Activated CD4-positive, alpha-beta T cell treated with anti-CD3 and anti-CD28 coated beads for 36 hours (primary cell): Measurements from ENCODE around the gene EZH1. TPM values are rescaled to one million over a fixed set of nuclear protein-coding genes. Genes with fewer than 3 reads are reported as not detected.
"Not testable (repeated sequence)": the region's sequence is repeated elsewhere in the genome, so short reads cannot be mapped to it uniquely, and the experiment has no call there.

ENCODE experiments used
- ATAC-seq: fragments of 200-7000 bp; cut with Tn5 transposase; one replicate; pipeline ENCODE4 v1.10.0; 2021; ENCODE audit warnings: mild to moderate bottlenecking, moderate library complexity
- CTCF ChIA-PET: fragments of 350-600 bp; sonication (Branson Sonifier 250); formaldehyde crosslinking; loops from one replicate; lab custom pipeline; 2021; ENCODE audit warnings: antibody characterized with exemption; lab: Charles Lee
- POLR2A ChIA-PET: fragments of 350-600 bp; sonication (Branson Sonifier 250); formaldehyde crosslinking; loops from one replicate; lab custom pipeline; 2021; ENCODE audit warnings: antibody characterized with exemption, inconsistent platforms; lab: Charles Lee
- DNase-seq: peaks from one replicate; pipeline ENCODE4 v3.0.0-alpha.2; 2020
- H3K27ac Mint-ChIP-seq: one replicate; pipeline ENCODE4 v1.8.0; 2021; ENCODE audit warnings: mixed read lengths
- H3K27me3 Mint-ChIP-seq: one replicate; pipeline ENCODE4 v1.8.0; 2021; ENCODE audit warnings: mixed read lengths
- H3K36me3 Mint-ChIP-seq: one replicate; pipeline ENCODE4 v1.8.0; 2021; ENCODE audit warnings: low read depth, mixed read lengths
- H3K4me1 Mint-ChIP-seq: one replicate; pipeline ENCODE4 v1.8.0; 2021; ENCODE audit warnings: mixed read lengths
- H3K4me3 Mint-ChIP-seq: one replicate; pipeline ENCODE4 v1.8.0; 2021; ENCODE audit warnings: mild to moderate bottlenecking, moderate library complexity, mixed read lengths
- H3K9me3 Mint-ChIP-seq: one replicate; pipeline ENCODE4 v1.8.0; 2021; ENCODE audit warnings: low read depth, mixed read lengths
- intact Hi-C, 2 experiments: fragments of 100-400 bp; cut with DNase I in 1 of 2; cut with micrococcal nuclease in 1 of 2; formaldehyde crosslinking; loops; one replicate each; pipeline versions ENCODE4 v1.14.2 to v1.15.1; 2022 to 2024; cut with DNase I, micrococcal nuclease
- total RNA-seq, 2 experiments: library from RNA; stranded (reverse); gene quantifications; one replicate each; pipeline ENCODE4 v1.2.3, GENCODE V29; 2021

Gene EZH1
- total RNA-seq, 2 experiments from 2014 or later, result 28.6 to 29.5 TPM

- intact Hi-C loops, result no loop called here
- H3K9me3 Mint-ChIP-seq, result no peaks in the 10 kb centered on the region
- H3K4me3 Mint-ChIP-seq, result no peak overlapping the region
- H3K27ac Mint-ChIP-seq, result no peak overlapping the region
- H3K36me3 Mint-ChIP-seq, result peaks cover 20% of the 10 kb centered on the region
- peaks cover 22% of the 10 kb centered on the region for H3K4me1 Mint-ChIP-seq
- CTCF ChIA-PET, result no interaction called here
- POLR2A ChIA-PET, result interaction anchor here (0.5 to 1.0 kb wide), 2 partner anchors 8 to 177 kb away, joined by 3 to 4 read pairs; partner anchors contain the start of gene VPS25
- H3K27me3 Mint-ChIP-seq, result peaks cover 39% of the 10 kb centered on the region
- DNase-seq, result no peak
- no peak for ATAC-seq
These were observed 36.2 kb upstream of the EZH1 start for GRCh38 chr17:42780851-42781638.

- Mint-ChIP-seq H3K27ac (no peak within 1 kb of the TSS), H3K4me1 (peaks cover 18% of the 10 kb centered on the region), H3K4me3 (no peak within 1 kb of the TSS), H3K36me3 (peaks cover 26% of the 10 kb centered on the region), H3K27me3 (peaks cover 32% of the 10 kb centered on the region), H3K9me3 (no peaks in the 10 kb centered on the region)
- DNase-seq, result no peak
- ATAC-seq, result peak; percentile 25
- ChIA-PET POLR2A (interaction anchor here (0.5 kb wide), 1 partner anchor 178 kb away, joined by 4 read pairs; no protein-coding TSS in a partner anchor), CTCF (no interaction called here)
- intact Hi-C loops, result no loop called here
These were observed 35.4 kb upstream of the EZH1 start, which contains the start of gene WNK4 for GRCh38 chr17:42779936-42780850. Gene WNK4, plus strand, starts transcription at chr17:42780610. Its CDS starts 89 bp downstream, at chr17:42780699.

GRCh38 chr17:42779304-42779935, 34.6 kb upstream of the EZH1 start:
- H3K27ac Mint-ChIP-seq, result no peak overlapping the region
- H3K4me3 Mint-ChIP-seq, result no peak overlapping the region
- peaks cover 26% of the 10 kb centered on the region for H3K27me3 Mint-ChIP-seq
- ChIA-PET CTCF (no interaction called here), POLR2A (no interaction called here)
- DNase-seq, result no peak
- peaks cover 28% of the 10 kb centered on the region for H3K36me3 Mint-ChIP-seq
- H3K9me3 Mint-ChIP-seq, result no peaks in the 10 kb centered on the region
- peaks cover 15% of the 10 kb centered on the region for H3K4me1 Mint-ChIP-seq
- intact Hi-C loops, result no loop called here
- ATAC-seq, result no peak

- Mint-ChIP-seq H3K4me3 (no peak overlapping the region), H3K36me3 (peaks cover 36% of the 10 kb centered on the region), H3K27ac (no peak overlapping the region), H3K27me3 (peaks cover 18% of the 10 kb centered on the region), H3K9me3 (no peaks in the 10 kb centered on the region), H3K4me1 (peaks cover 18% of the 10 kb centered on the region)
- ChIA-PET POLR2A (no interaction called here), CTCF (interaction anchor here (1.1 kb wide), 1 partner anchor 191 kb away, joined by 3 read pairs; no protein-coding TSS in a partner anchor)
- ATAC-seq (no peak), DNase-seq (no peak)
- intact Hi-C loops, result no loop called here
These were observed 33.7 kb upstream of the EZH1 start for GRCh38 chr17:42778570-42778969.

- CTCF ChIA-PET, result no interaction called here
- H3K4me3 Mint-ChIP-seq, result no peak overlapping the region
- intact Hi-C loops, result no loop called here
- POLR2A ChIA-PET, result no interaction called here
- DNase-seq (no peak), ATAC-seq (no peak)
- H3K27ac Mint-ChIP-seq, result no peak overlapping the region
- peaks cover 25% of the 10 kb centered on the region for H3K4me1 Mint-ChIP-seq
- H3K9me3 Mint-ChIP-seq, result no peaks in the 10 kb centered on the region
- H3K36me3 Mint-ChIP-seq, result peaks cover 36% of the 10 kb centered on the region
- H3K27me3 Mint-ChIP-seq, result no peaks in the 10 kb centered on the region
These were observed 30.8 kb upstream of the EZH1 start for GRCh38 chr17:42775534-42776098.

GRCh38 chr17:42774066-42774745, 29.4 kb upstream of the EZH1 start:
- Mint-ChIP-seq H3K9me3 (no peaks in the 10 kb centered on the region), H3K4me1 (peaks cover 22% of the 10 kb centered on the region), H3K27ac (peak overlapping the region; percentile 95), H3K4me3 (peak overlapping the region; percentile 96), H3K36me3 (peaks cover 28% of the 10 kb centered on the region), H3K27me3 (no peaks in the 10 kb centered on the region)
- intact Hi-C loops, result loop anchor here in 1 of 2 experiments (5.0 kb wide), 1 partner anchor 48 kb away; the partner anchor contains the start of gene BECN1
- CTCF ChIA-PET, result interaction anchor here (0.6 to 3.1 kb wide), 7 partner anchors 9 to 196 kb away, joined by 3 to 23 read pairs (median 4); partner anchors contain the start of genes BECN1, COA3 and PSMC3IP
- DNase-seq (no peak), ATAC-seq (no peak)
- POLR2A ChIA-PET, result interaction anchor here (0.7 to 0.8 kb wide), 2 partner anchors 8 to 13 kb away, joined by 3 read pairs; no protein-coding TSS in a partner anchor

GRCh38 chr17:42773290-42774035, 28.6 kb upstream of the EZH1 start, which contains the start of gene VPS25:
Gene VPS25, plus strand, starts transcription at chr17:42773449. Its CDS starts 27 bp downstream, at chr17:42773476.
- ATAC-seq (peak; percentile 97), DNase-seq (peak; percentile 81)
- Mint-ChIP-seq H3K9me3 (no peaks in the 10 kb centered on the region), H3K4me3 (peak within 1 kb of the TSS; percentile 96), H3K36me3 (peaks cover 25% of the 10 kb centered on the region), H3K27ac (peak within 1 kb of the TSS; percentile 95), H3K27me3 (no peaks in the 10 kb centered on the region), H3K4me1 (peaks cover 22% of the 10 kb centered on the region)
- CTCF ChIA-PET, result interaction anchor here (0.6 to 3.1 kb wide), 10 partner anchors 8 to 586 kb away, joined by 3 to 23 read pairs (median 4); partner anchors contain the start of genes BECN1, COA3 and PSMC3IP
- POLR2A ChIA-PET, result interaction anchor here (0.6 to 1.6 kb wide), 3 partner anchors 8 to 247 kb away, joined by 3 to 5 read pairs (median 4); no protein-coding TSS in a partner anchor
- intact Hi-C loops, result loop anchor here (1.0 to 5.0 kb wide), 7 partner anchors 25 to 195 kb away; partner anchors contain the start of genes BECN1 (in 2 of the 2), CNTD1 (in 1 of the 2), COA3 (in 1 of the 2) and EZH1 (in 1 of the 2)

GRCh38 chr17:42772945-42773289, 28.1 kb upstream of the EZH1 start:
- H3K4me3 Mint-ChIP-seq, result peak overlapping the region; percentile 96
- DNase-seq, result no peak
- ATAC-seq, result peak; percentile 30
- intact Hi-C loops, result loop anchor here (1.0 to 5.0 kb wide), 8 partner anchors 13 to 195 kb away; partner anchors contain the start of genes BECN1 (in 2 of the 2), CNTD1 (in 1 of the 2), COA3 (in 1 of the 2) and EZH1 (in 1 of the 2)
- no peaks in the 10 kb centered on the region for H3K9me3 Mint-ChIP-seq
- CTCF ChIA-PET, result interaction anchor here (0.6 to 3.1 kb wide), 6 partner anchors 9 to 586 kb away, joined by 3 to 23 read pairs (median 3); partner anchors contain the start of gene PSMC3IP
- peaks cover 24% of the 10 kb centered on the region for H3K36me3 Mint-ChIP-seq
- H3K27me3 Mint-ChIP-seq, result peaks cover 3% of the 10 kb centered on the region
- POLR2A ChIA-PET, result interaction anchor here (1.6 kb wide), 1 partner anchor 13 kb away, joined by 5 read pairs; no protein-coding TSS in a partner anchor
- H3K4me1 Mint-ChIP-seq, result peaks cover 22% of the 10 kb centered on the region
- peak overlapping the region; percentile 95 for H3K27ac Mint-ChIP-seq

GRCh38 chr17:42769964-42770363, 25.1 kb upstream of the EZH1 start:
- H3K9me3 Mint-ChIP-seq, ATAC-seq, DNase-seq, H3K36me3 Mint-ChIP-seq, H3K27ac Mint-ChIP-seq, H3K4me3 Mint-ChIP-seq: not testable (repeated sequence)
- ChIA-PET POLR2A (interaction anchor here (0.6 kb wide), 1 partner anchor 832 kb away, joined by 3 read pairs; no protein-coding TSS in a partner anchor), CTCF (interaction anchor here (0.6 kb wide), 2 partner anchors 31 to 190 kb away, joined by 3 read pairs; no protein-coding TSS in a partner anchor)
- intact Hi-C loops, result loop anchor here in 1 of 2 experiments (5.0 kb wide), 1 partner anchor 52 kb away; the partner anchor contains the start of gene BECN1
- Mint-ChIP-seq H3K4me1 (peaks cover 22% of the 10 kb centered on the region), H3K27me3 (peaks cover 11% of the 10 kb centered on the region)
